Mesodermal cell (in vitro differentiated cells): ENCODE data around the gene STIM1.
A peak's percentile ranks its signal among the peaks of the same experiment; 100 is the strongest.

ENCODE experiments used
- H3K27ac ChIP-seq: 2 replicates; pipeline ENCODE4 v1.7.0; 2013; ENCODE audit warnings: mild to moderate bottlenecking, low read depth, low read length, moderate library complexity; ENCODE audit not compliant: severe bottlenecking
- H3K36me3 ChIP-seq: 2 replicates; pipeline ENCODE4 v1.7.1; 2013; ENCODE audit warnings: mild to moderate bottlenecking, low read length, moderate library complexity; ENCODE audit not compliant: control insufficient read depth, insufficient read depth
- H3K4me1 ChIP-seq: one replicate; pipeline ENCODE4 v1.7.1; 2013; ENCODE audit warnings: mild to moderate bottlenecking, low read length; ENCODE audit not compliant: insufficient read depth, control insufficient read depth, poor library complexity, severe bottlenecking
- H3K4me3 ChIP-seq: 2 replicates; pipeline ENCODE4 v1.7.0; 2013; ENCODE audit warnings: low read length, control low read depth, mild to moderate bottlenecking; ENCODE audit not compliant: insufficient read depth, poor library complexity, severe bottlenecking; ENCODE audit errors: extremely low read depth
- H3K9me3 ChIP-seq: 2 replicates; pipeline ENCODE4 v1.7.1; 2013; ENCODE audit warnings: mild to moderate bottlenecking, low read length, moderate library complexity; ENCODE audit not compliant: control insufficient read depth
- WGBS, 2 experiments: methylation state at CpG; one replicate each; pipeline ENCODE4 v1.1.5; 2013; ENCODE audit warnings: missing lambda C conversion rate in 2 of 2; ENCODE audit not compliant: insufficient coverage in 2 of 2; 5-methylcytosine and 5-hydroxymethylcytosine counted together

The STIM1 gene

GRCh38 chr11:3939211-3939610 lies 83.7 kb downstream of the STIM1 start:
- peaks cover 5% of the 10 kb centered on the region for H3K4me1 ChIP-seq
- no peak overlapping the region for H3K27ac ChIP-seq
- H3K9me3 ChIP-seq = no peaks in the 10 kb centered on the region
- no peaks in the 10 kb centered on the region for H3K36me3 ChIP-seq
- H3K4me3 ChIP-seq = no peak overlapping the region

DNA sequence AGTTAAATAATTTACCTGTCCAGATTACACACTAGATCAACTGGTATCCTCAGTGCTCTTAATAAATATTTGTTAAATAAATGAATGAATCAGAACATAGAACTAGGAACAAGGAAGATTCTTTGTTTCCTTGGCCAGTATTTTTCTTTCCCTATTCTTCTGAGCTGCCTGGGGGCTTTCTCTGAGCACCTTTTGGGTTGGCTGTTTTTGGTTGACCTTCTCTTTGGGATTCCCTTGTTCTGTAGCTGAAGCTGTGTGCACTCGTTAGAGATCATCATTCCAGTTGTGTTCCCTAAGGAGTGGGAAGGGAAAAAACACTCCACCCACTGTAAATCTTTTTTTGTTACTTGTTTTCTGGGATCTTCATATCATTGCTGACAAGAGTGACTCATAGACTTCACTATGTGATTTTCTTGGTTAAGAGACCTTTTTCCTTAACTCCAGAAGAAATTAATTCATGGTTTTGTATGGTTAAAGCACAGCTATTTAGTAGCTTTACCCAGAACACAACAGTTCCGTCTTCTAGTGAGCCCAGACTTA lies 84.3 kb downstream of the STIM1 start:
- WGBS, 2 experiments = 80 to 100% methylated on average over 1 to 2 of the region's 2 CpGs
- no peaks in the 10 kb centered on the region for H3K4me1 ChIP-seq
- no peak overlapping the region for H3K4me3 ChIP-seq
- no peaks in the 10 kb centered on the region for H3K9me3 ChIP-seq
- no peaks in the 10 kb centered on the region for H3K36me3 ChIP-seq
- no peak overlapping the region for H3K27ac ChIP-seq

DNA sequence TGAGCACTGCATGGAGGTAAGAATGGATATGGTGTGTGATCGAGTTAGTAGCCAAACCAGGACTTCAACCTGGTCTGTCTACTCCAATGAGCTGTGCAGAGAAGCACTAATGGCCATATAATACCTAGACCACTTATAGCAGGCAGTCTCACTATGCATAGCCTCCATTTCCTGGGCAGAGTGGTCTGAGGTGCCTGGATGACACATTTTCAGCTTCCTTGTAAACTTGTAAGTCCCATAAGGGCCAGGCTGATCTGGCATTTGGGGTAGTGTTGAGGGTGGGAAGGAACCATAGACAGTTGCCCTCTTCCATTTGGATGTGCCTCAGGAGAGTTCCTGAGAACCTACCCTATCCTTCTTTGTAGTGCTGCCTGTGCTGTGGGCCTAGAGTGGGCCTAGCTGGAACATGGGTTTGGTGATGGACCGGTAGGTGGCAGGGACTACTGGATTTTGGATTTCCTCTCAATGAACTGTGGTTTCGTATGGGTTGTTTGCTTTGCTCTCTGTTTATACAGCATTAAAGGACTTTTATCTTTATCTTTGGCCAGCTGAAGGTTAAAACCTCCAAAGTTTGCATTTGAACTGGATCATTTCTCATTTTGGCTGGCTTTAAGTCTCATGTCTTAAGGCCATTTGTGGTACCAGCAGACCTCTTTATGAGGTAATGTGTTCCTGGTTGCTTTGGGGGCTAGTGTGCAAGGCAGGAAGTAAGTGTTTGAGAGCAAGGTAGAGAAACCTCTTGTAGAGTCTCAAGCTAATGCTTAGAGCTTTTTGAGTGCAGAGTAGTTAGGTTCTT lies 86.9 kb downstream of the STIM1 start:
- WGBS, 2 experiments = 100% methylated on average over 1 of the region's 3 CpGs; no CpG with 5 or more reads in 1 of the 2 experiments
- peaks cover 7% of the 10 kb centered on the region for H3K4me1 ChIP-seq
- H3K27ac ChIP-seq = no peak overlapping the region
- H3K9me3 ChIP-seq = no peaks in the 10 kb centered on the region
- H3K36me3 ChIP-seq = no peaks in the 10 kb centered on the region
- H3K4me3 ChIP-seq = no peak overlapping the region

DNA sequence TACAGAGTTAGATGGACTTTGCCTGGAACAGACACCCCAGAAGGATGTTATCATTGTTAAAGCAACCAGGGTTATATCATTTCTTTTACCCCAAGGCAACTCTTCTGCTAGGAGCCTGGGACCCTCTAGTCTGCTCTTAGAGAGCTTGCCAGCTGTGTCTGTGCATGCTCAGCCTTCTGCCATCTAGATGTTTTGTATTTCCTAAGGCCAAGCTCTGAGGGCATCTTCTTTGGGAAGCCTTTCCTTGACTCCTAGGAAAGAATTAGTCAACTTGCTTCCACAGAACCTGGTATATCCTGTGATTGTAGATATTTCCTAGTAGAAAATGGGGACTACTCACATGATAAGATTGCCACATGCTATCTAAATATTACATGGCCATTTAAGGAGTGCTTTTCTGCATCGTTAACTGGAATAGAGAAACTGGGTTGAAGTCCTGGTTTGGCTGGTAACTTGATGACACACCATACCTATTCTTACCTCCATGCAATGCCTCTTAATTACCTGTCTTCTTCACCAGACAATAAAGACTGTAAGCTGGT lies 87.6 kb downstream of the STIM1 start:
- Histone ChIP-seq H3K4me3 (no peak overlapping the region), H3K36me3 (no peaks in the 10 kb centered on the region), H3K27ac (no peak overlapping the region), H3K4me1 (peaks cover 7% of the 10 kb centered on the region), H3K9me3 (no peaks in the 10 kb centered on the region)
- 100% methylated on average over 1 of the region's 1 CpG; no CpG with 5 or more reads in 1 of the 2 experiments for WGBS, 2 experiments

DNA sequence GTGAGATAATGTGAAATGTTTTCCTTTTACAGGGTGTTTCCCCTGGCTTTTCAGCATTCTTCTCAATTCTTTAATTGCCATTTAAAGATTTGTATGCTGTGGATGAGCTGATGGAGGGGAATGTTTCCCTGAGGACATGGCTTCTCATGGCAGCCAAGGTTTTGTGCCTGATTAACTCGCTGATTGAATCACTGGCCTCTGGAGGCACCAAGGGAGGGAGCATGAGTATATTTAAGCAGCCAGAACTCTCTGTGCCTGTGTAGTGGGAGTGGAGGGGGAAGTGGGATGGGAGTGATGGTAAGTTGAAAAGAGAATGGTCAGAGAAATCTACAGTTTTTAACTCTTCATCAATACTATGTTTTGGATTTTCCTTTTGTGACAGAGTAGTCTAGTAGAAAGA lies 88.7 kb downstream of the STIM1 start:
- H3K4me3 ChIP-seq = no peak overlapping the region

GRCh38 chr11:3946455-3947017 lies 91.1 kb downstream of the STIM1 start:
- Histone ChIP-seq H3K36me3 (no peaks in the 10 kb centered on the region), H3K4me3 (no peak overlapping the region), H3K4me1 (peaks cover 16% of the 10 kb centered on the region), H3K27ac (no peak overlapping the region), H3K9me3 (no peaks in the 10 kb centered on the region)
- 97 to 100% methylated on average over 2 of the region's 2 CpGs for WGBS, 2 experiments

More for the DNA sequence above, 88.7 kb downstream of the STIM1 start:
- Histone ChIP-seq H3K36me3 (no peaks in the 10 kb centered on the region), H3K27ac (no peak overlapping the region), H3K9me3 (no peaks in the 10 kb centered on the region), H3K4me1 (peaks cover 7% of the 10 kb centered on the region)
- WGBS, 2 experiments = 67 to 82% methylated on average over 1 of the region's 1 CpG

GRCh38 chr11:3947061-3947460 lies 91.6 kb downstream of the STIM1 start:
- Histone ChIP-seq H3K4me3 (no peak overlapping the region), H3K36me3 (no peaks in the 10 kb centered on the region), H3K9me3 (no peaks in the 10 kb centered on the region), H3K27ac (peak overlapping the region; percentile 68), H3K4me1 (peaks cover 21% of the 10 kb centered on the region)
- WGBS, 2 experiments = no CpG with 5 or more reads among the region's 1 CpG

DNA sequence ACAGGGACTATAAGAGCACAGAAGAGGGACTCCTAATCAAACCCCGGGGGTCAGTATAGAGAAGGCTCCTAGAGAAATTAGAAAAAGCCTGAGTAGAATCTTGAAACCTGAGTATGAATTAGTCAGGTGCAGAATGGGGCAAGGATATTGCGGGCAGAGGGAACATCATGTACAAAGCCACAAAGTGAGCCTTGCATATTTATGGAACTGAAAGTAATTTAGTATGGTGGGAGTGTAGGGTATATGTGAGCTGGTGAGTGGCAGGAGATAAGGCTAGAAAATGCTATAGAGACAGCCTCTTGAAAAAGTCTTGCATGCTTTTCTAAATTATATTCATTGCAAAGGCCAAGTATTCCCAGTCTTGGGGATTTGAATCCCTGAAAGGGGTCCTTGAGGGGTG lies 93.7 kb downstream of the STIM1 start:
- WGBS, 2 experiments = 93 to 100% methylated on average over 2 of the region's 2 CpGs
- Histone ChIP-seq H3K4me3 (no peak overlapping the region), H3K27ac (no peak overlapping the region), H3K36me3 (no peaks in the 10 kb centered on the region), H3K4me1 (peaks cover 25% of the 10 kb centered on the region), H3K9me3 (no peaks in the 10 kb centered on the region)

- no peak overlapping the region for H3K4me3 ChIP-seq
- 59 to 94% methylated on average over 2 to 4 of the region's 4 CpGs for WGBS, 2 experiments
- peak overlapping the region; percentile 93 for H3K27ac ChIP-seq
These were observed 95.7 kb downstream of the STIM1 start for GRCh38 chr11:3950996-3951660.

GRCh38 chr11:3952715-3953114 lies 97.3 kb downstream of the STIM1 start:
- no peak overlapping the region for H3K27ac ChIP-seq
- peaks cover 22% of the 10 kb centered on the region for H3K4me1 ChIP-seq
- H3K36me3 ChIP-seq = no peaks in the 10 kb centered on the region
- no peaks in the 10 kb centered on the region for H3K9me3 ChIP-seq
- no peak overlapping the region for H3K4me3 ChIP-seq

More at GRCh38 chr11:3950996-3951660, 95.7 kb downstream of the STIM1 start:
- no peaks in the 10 kb centered on the region for H3K36me3 ChIP-seq
- peaks cover 28% of the 10 kb centered on the region for H3K4me1 ChIP-seq
- no peaks in the 10 kb centered on the region for H3K9me3 ChIP-seq
